Left ventricle myocardium inferior (tissue), 1 donor: ENCODE data around the gene NRXN2. TPM values are rescaled to one million over a fixed set of nuclear protein-coding genes. Genes with fewer than 3 reads are reported as not detected.

ENCODE experiments used
- DNase-seq: peaks from one replicate; pipeline ENCODE4 v3.0.0-alpha.2; 2020
- H3K27ac ChIP-seq: fragments of 200-600 bp; replicated peaks from 2 replicates; pipeline ENCODE4 v1.8.0; 2021
- H3K27me3 ChIP-seq: fragments of 200-600 bp; 2 replicates; pipeline ENCODE4 v1.8.0; 2021; ENCODE audit warnings: low read depth
- H3K36me3 ChIP-seq: fragments of 200-600 bp; 2 replicates; pipeline ENCODE4 v1.8.0; 2021
- H3K4me1 ChIP-seq: fragments of 200-600 bp; 2 replicates; pipeline ENCODE4 v1.8.0; 2021
- H3K4me3 ChIP-seq: fragments of 200-600 bp; 2 replicates; pipeline ENCODE4 v1.8.0; 2021; ENCODE audit warnings: mild to moderate bottlenecking, moderate library complexity
- H3K9me3 ChIP-seq: fragments of 200-600 bp; replicated peaks from 2 replicates; pipeline ENCODE4 v1.8.0; 2021
- CTCF ChIP-seq: fragments of 200-600 bp; IDR thresholded peaks from 2 replicates; pipeline ENCODE4 v1.8.0; 2021; ENCODE audit warnings: antibody characterized with exemption, mild to moderate bottlenecking, borderline replicate concordance
- intact Hi-C: fragments of 100-400 bp; cut with micrococcal nuclease; formaldehyde crosslinking; loops from one replicate; pipeline ENCODE4 v1.11.0; 2022
- total RNA-seq: library from RNA; stranded (reverse); fragmentation: NEBNext Ultra II Directional; extraction: Animal tissue kit (Norgen Biotek cat#: 25700); gene quantifications from one replicate; pipeline ENCODE4 v1.2.1, GENCODE V29; 2021
- donor health status: DM: no; HTN: yes; CAD: no; lungs with severe emphysema.

Gene NRXN2
- total RNA-seq, 1 donor from 2014 or later, result 0.71 TPM

GRCh38 chr11:64642418-64642735, 80.6 kb downstream of the NRXN2 start:
- Histone ChIP-seq H3K27me3 (peaks cover 97% of the 10 kb centered on the region), H3K9me3 (no peaks in the 10 kb centered on the region), H3K4me1 (peaks cover 6% of the 10 kb centered on the region), H3K27ac (no peak overlapping the region), H3K36me3 (no peaks in the 10 kb centered on the region), H3K4me3 (peak overlapping the region; percentile 49)
- intact Hi-C loops, result no loop called here
- DNase-seq, result no peak
- TF ChIP-seq CTCF, result no peak

GRCh38 chr11:64641596-64642417, 81.2 kb downstream of the NRXN2 start:
- Histone ChIP-seq H3K27me3 (peaks cover 100% of the 10 kb centered on the region), H3K9me3 (no peaks in the 10 kb centered on the region), H3K4me3 (peak overlapping the region; percentile 49), H3K36me3 (no peaks in the 10 kb centered on the region), H3K27ac (no peak overlapping the region), H3K4me1 (peaks cover 6% of the 10 kb centered on the region)
- intact Hi-C loops, result no loop called here
- no peak for TF ChIP-seq CTCF
- DNase-seq, result no peak

- no peak overlapping the region for H3K4me3 ChIP-seq
- intact Hi-C loops, result no loop called here
- H3K27me3 ChIP-seq, result peaks cover 97% of the 10 kb centered on the region
- no peaks in the 10 kb centered on the region for H3K9me3 ChIP-seq
- H3K4me1 ChIP-seq, result peaks cover 6% of the 10 kb centered on the region
- no peak for TF ChIP-seq CTCF
- H3K27ac ChIP-seq, result no peak overlapping the region
- H3K36me3 ChIP-seq, result no peaks in the 10 kb centered on the region
- no peak for DNase-seq
Observed at GRCh38 chr11:64639885-64640284, 83.1 kb downstream of the NRXN2 start.

GRCh38 chr11:64638829-64639228, 84.2 kb downstream of the NRXN2 start:
- Histone ChIP-seq H3K27ac (no peak overlapping the region), H3K9me3 (no peaks in the 10 kb centered on the region), H3K4me3 (no peak overlapping the region), H3K36me3 (no peaks in the 10 kb centered on the region), H3K4me1 (peaks cover 6% of the 10 kb centered on the region), H3K27me3 (peaks cover 97% of the 10 kb centered on the region)
- DNase-seq, result no peak
- intact Hi-C loops, result no loop called here
- TF ChIP-seq CTCF, result no peak

- H3K4me1 ChIP-seq, result peaks cover 6% of the 10 kb centered on the region
- TF ChIP-seq CTCF, result no peak
- peak overlapping the region; percentile 41 for H3K4me3 ChIP-seq
- intact Hi-C loops, result no loop called here
- H3K27ac ChIP-seq, result no peak overlapping the region
- no peaks in the 10 kb centered on the region for H3K9me3 ChIP-seq
- no peaks in the 10 kb centered on the region for H3K36me3 ChIP-seq
- peaks cover 93% of the 10 kb centered on the region for H3K27me3 ChIP-seq
- no peak for DNase-seq
Observed at GRCh38 chr11:64638018-64638665, 84.9 kb downstream of the NRXN2 start.
